ENCODE results near the gene POLG. TPM values are rescaled to one million over a fixed set of nuclear protein-coding genes. Genes with fewer than 3 reads are reported as not detected.
"Not testable (repeated sequence)": the region's sequence is repeated elsewhere in the genome, so short reads cannot be mapped to it uniquely, and the experiment has no call there.

The POLG gene
- total RNA-seq, 1 experiment from 2014 or later = 161 TPM

DNA sequence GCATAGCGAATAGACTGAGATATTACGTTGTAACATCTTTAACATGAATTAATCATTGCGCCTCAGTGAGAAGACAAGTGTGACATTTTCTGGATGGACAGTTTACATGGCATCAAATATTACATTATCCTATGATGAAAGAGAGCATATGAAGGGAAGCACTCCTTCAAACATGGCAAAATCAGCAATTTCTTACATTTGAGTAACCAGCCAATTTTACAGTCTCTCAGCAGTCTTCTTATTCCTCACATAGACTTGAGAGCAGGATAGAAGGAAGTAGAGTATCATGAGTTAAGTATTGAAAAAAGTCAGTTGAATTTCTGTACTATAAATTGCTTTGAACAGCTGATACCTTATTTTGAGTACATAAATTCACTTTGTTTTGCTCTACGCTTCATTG, 52.0 kb downstream of the POLG start:
- DNase-seq (ENCODE audit: low spot score) = no peak

DNA sequence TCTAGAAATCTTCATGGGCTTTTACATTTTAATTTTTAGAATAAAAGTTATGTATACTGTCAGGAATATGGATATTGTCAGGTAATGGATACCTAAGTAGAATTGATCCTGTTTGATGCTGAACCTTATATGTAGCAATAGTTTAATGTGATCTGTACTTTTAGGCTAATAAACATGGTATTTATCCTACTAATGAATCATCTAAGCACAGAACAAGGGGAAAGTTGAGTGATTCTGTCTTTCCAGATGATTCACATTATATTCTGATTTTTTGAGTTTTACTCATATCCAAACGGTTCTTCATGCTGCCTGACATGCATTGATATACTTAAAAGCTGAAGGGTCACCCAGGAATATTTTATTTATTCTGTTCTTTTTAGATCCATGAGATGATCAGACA, 56.3 kb downstream of the POLG start:
- no peak for DNase-seq (ENCODE audit: low spot score)

DNA sequence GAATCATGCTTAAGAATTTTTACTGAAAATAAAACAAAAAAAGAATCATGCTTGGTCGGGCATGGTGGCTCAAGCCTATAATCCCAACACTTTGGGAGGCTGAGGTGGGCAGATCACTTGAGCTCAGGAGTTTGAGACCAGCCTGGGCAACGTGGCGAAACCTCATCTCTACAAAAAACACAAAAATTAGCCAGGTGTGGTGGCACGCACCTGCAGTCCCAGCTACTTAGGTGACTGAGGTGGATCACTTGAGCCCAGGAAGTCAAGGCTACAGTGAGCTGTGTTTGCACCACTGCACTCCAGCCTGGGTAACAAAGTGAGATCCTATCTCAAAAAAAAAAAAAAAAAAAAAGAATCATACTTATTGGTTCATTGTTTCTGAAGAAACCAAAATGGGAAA, 57.3 kb downstream of the POLG start:
- not testable (repeated sequence) for DNase-seq (ENCODE audit: low spot score)

Small RNAs within 50 kb of the gene (small RNA-seq; reads per million reads assigned to genes)
- gene MIR6766 = not detected

Other genes starting within 250 kb of the POLG start
- gene ABHD2, start 246.4 kb downstream of the POLG start, total RNA-seq (2014; rRNA removed; shearing (Covaris generic)) = 156 and 181 TPM in 2 replicates
- gene RLBP1, start 113.2 kb downstream of the POLG start, total RNA-seq (2014; rRNA removed; shearing (Covaris generic)) = 0.18 TPM in 1 of 2 replicates, not detected in the other
- 44.4 and 59.1 TPM in 2 replicates for gene FANCI, start 90.8 kb downstream of the POLG start, total RNA-seq (2014; rRNA removed; shearing (Covaris generic))
- not detected in 2 replicates for gene RHCG, start 161.8 kb upstream of the POLG start, total RNA-seq (2014; rRNA removed; shearing (Covaris generic))
- gene TICRR, start 240.6 kb upstream of the POLG start, total RNA-seq (2014; rRNA removed; shearing (Covaris generic)) = 14.9 and 15.2 TPM in 2 replicates

Measured in HT-29 (cell line).